Frontal cortex (tissue), 4 donors: Measurements from ENCODE around the gene ADCY4. TPM values are rescaled to one million over a fixed set of nuclear protein-coding genes. Genes with fewer than 3 reads are reported as not detected.

Source experiments
- DNase-seq, 2 donors: peaks; one replicate each; pipeline ENCODE4 v3.0.0; 2012; ENCODE audit warnings: low spot score in 2 of 2
- FAIRE-seq: peaks from 2 replicates; lab custom pipeline; 2012; peaks lifted over from hg19 to GRCh38; lab: Jason Lieb, UNC
- total RNA-seq: library from RNA; depleted of rRNA; stranded (reverse); fragments of >200 nt; gene quantifications from one replicate; pipeline ENCODE4 v1.2.3, GENCODE V29; 2014
- donor health status: control.
- donor health status: control.
- donor health status: control.

ADCY4 gene
- total RNA-seq, 1 donor from 2014 or later: 0.82 TPM

- FAIRE-seq: no peak
- no peak for DNase-seq
These were observed 50.9 kb downstream of the ADCY4 start for GRCh38 chr14:24283796-24284460.

GRCh38 chr14:24282736-24283135 is 52.1 kb downstream of the ADCY4 start:
- DNase-seq: no peak
- no peak for FAIRE-seq

- FAIRE-seq: no peak
- DNase-seq: no peak
These were observed 53.2 kb downstream of the ADCY4 start for GRCh38 chr14:24281636-24282035.

- FAIRE-seq (no peak), DNase-seq (no peak)
These were observed 53.9 kb downstream of the ADCY4 start for GRCh38 chr14:24280797-24281460.

GRCh38 chr14:24279301-24280186 is 55.3 kb downstream of the ADCY4 start:
- FAIRE-seq (no peak), DNase-seq (no peak)

- FAIRE-seq (no peak), DNase-seq (no peak)
These were observed 56.4 kb downstream of the ADCY4 start for GRCh38 chr14:24278424-24278823.

GRCh38 chr14:24277606-24278321 is 57.1 kb downstream of the ADCY4 start:
- DNase-seq: no peak
- no peak for FAIRE-seq

GRCh38 chr14:24277071-24277470 is 57.8 kb downstream of the ADCY4 start:
- no peak for FAIRE-seq

GRCh38 chr14:24274101-24274543 is 60.7 kb downstream of the ADCY4 start:
- FAIRE-seq: no peak
- no peak for DNase-seq

More at GRCh38 chr14:24277071-24277470, 57.8 kb downstream of the ADCY4 start:
- DNase-seq: no peak

- DNase-seq (no peak), FAIRE-seq (no peak)
These were observed 61.4 kb downstream of the ADCY4 start for GRCh38 chr14:24273422-24273998.

- no peak for FAIRE-seq
These were observed 62.4 kb downstream of the ADCY4 start for GRCh38 chr14:24272467-24272866.

GRCh38 chr14:24271834-24272263 is 63.0 kb downstream of the ADCY4 start:
- DNase-seq (no peak), FAIRE-seq (no peak)

More at GRCh38 chr14:24272467-24272866, 62.4 kb downstream of the ADCY4 start:
- DNase-seq: no peak

- DNase-seq (peak; percentile 94 to 97), FAIRE-seq (no peak)
These were observed 63.6 kb downstream of the ADCY4 start, which contains the start of gene RABGGTA for GRCh38 chr14:24271134-24271833. Gene RABGGTA (minus strand): TSS chr14:24271597. CDS start chr14:24271115, 482 bp downstream.

- no peak for DNase-seq
- FAIRE-seq: no peak
These were observed 64.2 kb downstream of the ADCY4 start for GRCh38 chr14:24270537-24271133.

- FAIRE-seq (no peak), DNase-seq (no peak)
These were observed 64.8 kb downstream of the ADCY4 start for GRCh38 chr14:24269910-24270536.

GRCh38 chr14:24269368-24269767 is 65.5 kb downstream of the ADCY4 start:
- DNase-seq: no peak
- FAIRE-seq: no peak
